ENCODE data around the gene IL34. TPM values are rescaled to one million over a fixed set of nuclear protein-coding genes. Genes with fewer than 3 reads are reported as not detected.
A peak's percentile ranks its signal among the peaks of the same experiment; 100 is the strongest.

IL34 gene
- total and polyA plus RNA-seq, 7 experiments from 2014 or later, result 0.38 to 1.1 (median 0.50) TPM; not detected in 4

GRCh38 chr16:70681382-70682238 lies 35.3 kb downstream of the IL34 start:
- intact Hi-C loops (cut with micrococcal nuclease), result no loop called here
- Histone ChIP-seq H3K27me3 (ENCODE audit: control insufficient read depth in 2 of 2, insufficient read depth in 2 of 2, low read length in 2 of 2) (peaks cover 0 to 6% of the 10 kb centered on the region in 2 donors), H3K27ac (ENCODE audit: low read depth, low read length) (no peak overlapping the region), H3K9me3 (ENCODE audit: control insufficient read depth in 2 of 3, low read length in 3 of 3) (no peaks in the 10 kb centered on the region), H3K4me1 (ENCODE audit: control insufficient read depth in 2 of 2, insufficient read depth in 2 of 2, low read length in 2 of 2) (peaks cover 0 to 7% of the 10 kb centered on the region in 2 donors), H3K4me3 (ENCODE audit: low read length) (no peak overlapping the region), H3K36me3 (ENCODE audit: control insufficient read depth in 2 of 3, insufficient read depth in 3 of 3, low read length in 3 of 3) (no peaks in the 10 kb centered on the region)
- Mint-ChIP-seq H3K4me1 (peaks cover 0 to 9% (median 3%) of the 10 kb centered on the region in 7 donors), H3K27ac (no peak overlapping the region), H3K27me3 (peaks cover 0 to 18% (median 4%) of the 10 kb centered on the region in 5 donors), H3K9me3 (peaks cover 0 to 2% (median 0%) of the 10 kb centered on the region in 11 donors), H3K36me3 (peaks cover 0 to 3% (median 0%) of the 10 kb centered on the region in 5 donors), H3K4me3 (no peak overlapping the region)
- DNase-seq (peak in 1 of 9 donors; percentile 7), ATAC-seq (no peak)
- ChIA-PET CTCF (interaction anchor here (0.7 to 3.9 kb wide), 3 partner anchors 28 to 89 kb away, joined by 4 to 33 read pairs (median 6); no protein-coding TSS in a partner anchor), POLR2A (interaction anchor here (1.3 kb wide), 1 partner anchor 88 kb away, joined by 4 read pairs; no protein-coding TSS in a partner anchor)

GRCh38 chr16:70682239-70683145 lies 36.1 kb downstream of the IL34 start:
- peaks cover 0 to 26% (median 4%) of the 10 kb centered on the region in 5 donors for H3K27me3 Mint-ChIP-seq
- H3K9me3 Mint-ChIP-seq, result peaks cover 0 to 2% (median 0%) of the 10 kb centered on the region in 11 donors
- peaks cover 0 to 3% (median 0%) of the 10 kb centered on the region in 5 donors for H3K36me3 Mint-ChIP-seq
- POLR2A ChIA-PET, result interaction anchor here (1.3 kb wide), 1 partner anchor 87 kb away, joined by 4 read pairs; no protein-coding TSS in a partner anchor
- Histone ChIP-seq H3K27me3 (ENCODE audit: control insufficient read depth in 2 of 2, insufficient read depth in 2 of 2, low read length in 2 of 2) (peaks cover 0 to 6% of the 10 kb centered on the region in 2 donors), H3K9me3 (ENCODE audit: control insufficient read depth in 2 of 3, low read length in 3 of 3) (no peaks in the 10 kb centered on the region), H3K27ac (ENCODE audit: low read depth, low read length) (no peak overlapping the region), H3K36me3 (ENCODE audit: control insufficient read depth in 2 of 3, insufficient read depth in 3 of 3, low read length in 3 of 3) (no peaks in the 10 kb centered on the region), H3K4me1 (ENCODE audit: control insufficient read depth in 2 of 2, insufficient read depth in 2 of 2, low read length in 2 of 2) (peaks cover 0 to 7% of the 10 kb centered on the region in 2 donors), H3K4me3 (ENCODE audit: low read length) (no peak overlapping the region)
- ATAC-seq (no peak), DNase-seq (peak in 1 of 9 donors; percentile 4)
- peaks cover 0 to 9% (median 4%) of the 10 kb centered on the region in 7 donors for H3K4me1 Mint-ChIP-seq
- H3K27ac Mint-ChIP-seq, result no peak overlapping the region
- H3K4me3 Mint-ChIP-seq, result peak overlapping the region in 1 of 10 donors; percentile 29
- CTCF ChIA-PET, result interaction anchor here (0.6 kb wide), 1 partner anchor 61 kb away, joined by 4 read pairs; no protein-coding TSS in a partner anchor
- intact Hi-C loops (cut with micrococcal nuclease), result no loop called here

- ATAC-seq, result no peak
- CTCF ChIA-PET, result interaction anchor here (0.6 kb wide), 1 partner anchor 60 kb away, joined by 4 read pairs; no protein-coding TSS in a partner anchor
- Histone ChIP-seq H3K4me1 (ENCODE audit: control insufficient read depth in 2 of 2, insufficient read depth in 2 of 2, low read length in 2 of 2) (peaks cover 0 to 7% of the 10 kb centered on the region in 2 donors), H3K9me3 (ENCODE audit: control insufficient read depth in 2 of 3, low read length in 3 of 3) (no peaks in the 10 kb centered on the region), H3K36me3 (ENCODE audit: control insufficient read depth in 2 of 3, insufficient read depth in 3 of 3, low read length in 3 of 3) (no peaks in the 10 kb centered on the region), H3K27me3 (ENCODE audit: control insufficient read depth in 2 of 2, insufficient read depth in 2 of 2, low read length in 2 of 2) (peaks cover 0 to 6% of the 10 kb centered on the region in 2 donors), H3K27ac (ENCODE audit: low read depth, low read length) (no peak overlapping the region), H3K4me3 (ENCODE audit: low read length) (no peak overlapping the region)
- peaks cover 0 to 2% (median 0%) of the 10 kb centered on the region in 11 donors for H3K9me3 Mint-ChIP-seq
- peaks cover 0 to 3% (median 0%) of the 10 kb centered on the region in 5 donors for H3K36me3 Mint-ChIP-seq
- H3K27ac Mint-ChIP-seq, result no peak overlapping the region
- POLR2A ChIA-PET, result no interaction called here
- H3K4me1 Mint-ChIP-seq, result peaks cover 0 to 9% (median 4%) of the 10 kb centered on the region in 7 donors
- peak overlapping the region in 2 of 10 donors; percentile 28 to 29 for H3K4me3 Mint-ChIP-seq
- DNase-seq, result peak in 1 of 9 donors; percentile 5
- intact Hi-C loops (cut with micrococcal nuclease), result no loop called here
- H3K27me3 Mint-ChIP-seq, result peaks cover 0 to 26% (median 4%) of the 10 kb centered on the region in 5 donors
Observed at GRCh38 chr16:70683146-70683944, 37.0 kb downstream of the IL34 start.

GRCh38 chr16:70684146-70685060 lies 38.0 kb downstream of the IL34 start:
- no peak overlapping the region for H3K4me3 ChIP-seq (ENCODE audit: low read length)
- Mint-ChIP-seq H3K4me1 (peaks cover 0 to 8% (median 4%) of the 10 kb centered on the region in 7 donors), H3K4me3 (peak overlapping the region in 8 of 10 donors; percentile 32 to 74 (median 64)), H3K36me3 (peaks cover 0 to 3% (median 0%) of the 10 kb centered on the region in 5 donors), H3K9me3 (no peaks in the 10 kb centered on the region), H3K27me3 (peaks cover 0 to 26% (median 4%) of the 10 kb centered on the region in 5 donors), H3K27ac (no peak overlapping the region)
- intact Hi-C loops (cut with micrococcal nuclease), result loop anchor here in 1 of 2 donors (1.0 kb wide), 1 partner anchor 53 kb away; no protein-coding TSS in a partner anchor
- H3K27ac ChIP-seq (ENCODE audit: low read depth, low read length), result no peak overlapping the region
- H3K9me3 ChIP-seq (ENCODE audit: control insufficient read depth in 2 of 3, low read length in 3 of 3), result no peaks in the 10 kb centered on the region
- peaks cover 0 to 7% of the 10 kb centered on the region in 2 donors for H3K4me1 ChIP-seq (ENCODE audit: control insufficient read depth in 2 of 2, insufficient read depth in 2 of 2, low read length in 2 of 2)
- DNase-seq (peak in 1 of 9 donors; percentile 4), ATAC-seq (no peak)
- ChIA-PET POLR2A (interaction anchor here (0.6 to 0.9 kb wide), 2 partner anchors 50 to 87 kb away, joined by 3 to 4 read pairs; no protein-coding TSS in a partner anchor), CTCF (no interaction called here)
- H3K27me3 ChIP-seq (ENCODE audit: control insufficient read depth in 2 of 2, insufficient read depth in 2 of 2, low read length in 2 of 2), result peaks cover 0 to 6% of the 10 kb centered on the region in 2 donors
- H3K36me3 ChIP-seq (ENCODE audit: control insufficient read depth in 2 of 3, insufficient read depth in 3 of 3, low read length in 3 of 3), result peaks cover 0 to 4% (median 0%) of the 10 kb centered on the region in 3 experiments
